HCT116 (cell line): ENCODE measurements around the gene NEK6. TPM values are rescaled to one million over a fixed set of nuclear protein-coding genes. Genes with fewer than 3 reads are reported as not detected.

Experiments used
- ATAC-seq: fragments of 200-7000 bp; cut with Tn5 transposase; 2 replicates; pipeline ENCODE4 v1.9.1; 2020; ENCODE audit warnings: mild to moderate bottlenecking, moderate library complexity
- BruUV-seq: library from RNA; stranded (reverse); fragments of 400-500 nt; replicated peaks from 2 replicates; lab custom pipeline; 2021; lab: Mats Ljungman, UMichigan
- CTCF ChIA-PET: fragments of 300-600 bp; sonication (Branson Sonifier 250); formaldehyde crosslinking; loops from one replicate; lab custom pipeline; 2021; ENCODE audit warnings: antibody characterized with exemption; lab: Charles Lee
- POLR2A ChIA-PET: fragments of 300-600, 350-600 bp; sonication (Branson Sonifier 250); formaldehyde crosslinking; loops from one replicate; lab custom pipeline; 2021; ENCODE audit warnings: antibody characterized with exemption; lab: Charles Lee
- RAD21 ChIA-PET, 2 experiments: fragments of 300-600 bp; sonication (Branson Sonifier 250); formaldehyde crosslinking; loops; one replicate each; lab custom pipeline; 2023; ENCODE audit warnings: low total read pairs in 2 of 2; ENCODE audit not compliant: uncharacterized antibody in 2 of 2, unreplicated experiment in 2 of 2, low non-redundant PET in 1 of 2; lab: Charles Lee
- DNase-seq: peaks from one replicate; pipeline ENCODE4 v3.0.0-alpha.2; 2010; ENCODE audit warnings: low read depth, low spot score
- H2AFZ ChIP-seq: fragments of 200-600 bp; shearing (Covaris generic), sonication (generic); 2 replicates; pipeline ENCODE4 v1.6.1; 2017; ENCODE audit warnings: low read depth, mixed run types, mixed read lengths, antibody characterized with exemption, low read length; ENCODE audit not compliant: poor library complexity, severe bottlenecking
- H3K27ac ChIP-seq: 2 replicates; pipeline ENCODE4 v1.5.1; 2012; ENCODE audit warnings: low read depth, low read length
- H3K27me3 ChIP-seq: fragments of 200-600 bp; sonication (generic); 2 replicates; pipeline ENCODE4 v1.6.1; 2016; ENCODE audit warnings: mixed run types, low read length, mixed read lengths; ENCODE audit not compliant: insufficient read depth
- H3K36me3 ChIP-seq, 2 experiments: fragments of 200-500 bp in 1 of 2; fragments of 200-600 bp in 1 of 2; sonication (Bioruptor generic) in 1 of 2; sonication (generic) in 1 of 2; 2 replicates each; pipeline versions ENCODE4 v1.5.1 to v1.6.1; 2014 to 2016; ENCODE audit warnings: low read length in 2 of 2, inconsistent platforms in 1 of 2, mixed read lengths in 1 of 2, mixed run types in 1 of 2; ENCODE audit not compliant: insufficient read depth in 2 of 2, control insufficient read depth in 1 of 2
- H3K4me1 ChIP-seq, 2 experiments: fragments of 200-600 bp in 1 of 2; sonication (generic) in 1 of 2; 2 replicates each; pipeline versions ENCODE4 v1.5.1 to v1.6.1; 2012 to 2017; ENCODE audit warnings: low read length in 2 of 2, inconsistent platforms in 1 of 2, mild to moderate bottlenecking in 1 of 2, mixed read lengths in 1 of 2, mixed run types in 1 of 2, moderate library complexity in 1 of 2; ENCODE audit not compliant: insufficient read depth in 2 of 2, control insufficient read depth in 1 of 2
- H3K4me2 ChIP-seq: fragments of 200-600 bp; sonication (generic); 2 replicates; pipeline ENCODE4 v1.6.1; 2017; ENCODE audit warnings: mixed run types, low read length, mixed read lengths
- H3K4me3 ChIP-seq, 2 experiments: fragments of 200-600 bp in 1 of 2; sonication (generic) in 1 of 2; replicated peaks in 1 of 2; 2 replicates each; pipeline ENCODE4 v1.5.1; 2011 to 2016; ENCODE audit warnings: low read length in 2 of 2, control low read depth in 1 of 2, low read depth in 1 of 2, mild to moderate bottlenecking in 1 of 2, mixed read lengths in 1 of 2, mixed run types in 1 of 2
- H3K79me2 ChIP-seq: fragments of 200-600 bp; sonication (generic); 2 replicates; pipeline ENCODE4 v1.6.1; 2017; ENCODE audit warnings: mild to moderate bottlenecking, mixed run types, low read length, moderate library complexity, mixed read lengths; ENCODE audit not compliant: insufficient read depth
- H3K9ac ChIP-seq: fragments of 200-600 bp; sonication (generic); 2 replicates; pipeline ENCODE4 v1.6.1; 2016; ENCODE audit warnings: low read length, mixed read lengths
- H3K9me2 ChIP-seq: fragments of 200-600 bp; sonication (generic), shearing (Covaris generic); 2 replicates; pipeline ENCODE4 v1.6.1; 2017; ENCODE audit warnings: mixed run types, mild to moderate bottlenecking, moderate library complexity; ENCODE audit not compliant: insufficient read depth
- H3K9me3 ChIP-seq, 2 experiments: fragments of 200-500 bp in 1 of 2; fragments of 200-600 bp in 1 of 2; sonication (Bioruptor generic) in 1 of 2; sonication (generic) in 1 of 2; 2 replicates each; pipeline ENCODE4 v1.6.1; 2014 to 2017; ENCODE audit warnings: low read length in 2 of 2, mixed read lengths in 2 of 2, inconsistent platforms in 1 of 2, low read depth in 1 of 2, mild to moderate bottlenecking in 1 of 2, mixed run types in 1 of 2, moderate library complexity in 1 of 2; ENCODE audit not compliant: control insufficient read depth in 1 of 2, insufficient read depth in 1 of 2
- H4K20me1 ChIP-seq: fragments of 200-600 bp; sonication (generic), shearing (Covaris generic); 2 replicates; pipeline ENCODE4 v1.6.1; 2017; ENCODE audit warnings: mixed run types, mild to moderate bottlenecking, moderate library complexity; ENCODE audit not compliant: insufficient read depth
- ATF3 ChIP-seq: IDR thresholded peaks from 2 replicates; pipeline ENCODE4 v1.6.1; 2012
- CEBPB ChIP-seq: IDR thresholded peaks from 2 replicates; pipeline ENCODE4 v1.6.1; 2012; ENCODE audit warnings: low read depth
- EGR1 ChIP-seq: IDR thresholded peaks from 2 replicates; pipeline ENCODE4 v1.6.1; 2012; ENCODE audit warnings: low read depth
- EZH2phosphoT487 ChIP-seq: fragments of 200-600 bp; IDR thresholded peaks from 2 replicates; pipeline ENCODE4 v1.6.1; 2018; ENCODE audit warnings: antibody characterized with exemption, borderline replicate concordance
- JUND ChIP-seq: IDR thresholded peaks from 2 replicates; pipeline ENCODE4 v1.6.1; 2012
- MAX ChIP-seq: IDR thresholded peaks from 2 replicates; pipeline ENCODE4 v1.6.1; 2012
- POLR2A ChIP-seq: IDR thresholded peaks from 2 replicates; pipeline ENCODE4 v1.7.0; 2011; ENCODE audit warnings: borderline replicate concordance; ENCODE audit not compliant: insufficient read depth, insufficient read length; ENCODE audit errors: extremely low read depth
- POLR2AphosphoS5 ChIP-seq: IDR thresholded peaks from 2 replicates; pipeline ENCODE4 v1.6.1; 2011; ENCODE audit warnings: mild to moderate bottlenecking, low read depth, low read length, moderate library complexity
- SIN3A ChIP-seq: IDR thresholded peaks from 2 replicates; pipeline ENCODE4 v1.6.1; 2012; ENCODE audit warnings: low read depth
- SP1 ChIP-seq: IDR thresholded peaks from 2 replicates; pipeline ENCODE4 v1.6.1; 2012; ENCODE audit warnings: low read depth
- SRF ChIP-seq: IDR thresholded peaks from 2 replicates; pipeline ENCODE4 v1.6.1; 2012; ENCODE audit warnings: low read depth
- TCF7L2 ChIP-seq: IDR thresholded peaks from 2 replicates; pipeline ENCODE4 v1.7.0; 2011; ENCODE audit warnings: borderline replicate concordance, inconsistent platforms; ENCODE audit not compliant: insufficient read depth, insufficient read length; ENCODE audit errors: extremely low read depth
- ZFX ChIP-seq: fragments of 450-650 bp; IDR thresholded peaks from 2 replicates; pipeline ENCODE4 v1.6.1; 2017
- ZNF274 ChIP-seq: fragments of 200-500 bp; sonication (Bioruptor generic); IDR thresholded peaks from 2 replicates; pipeline ENCODE4 v1.6.1; 2014; ENCODE audit warnings: mild to moderate bottlenecking, low read depth, low read length, inconsistent platforms
- intact Hi-C: fragments of 100-400 bp; cut with micrococcal nuclease; formaldehyde crosslinking; loops from 2 replicates; pipeline ENCODE4 v1.10.0; 2022
- total RNA-seq: library from RNA; stranded (reverse); gene quantifications from one replicate; pipeline ENCODE4 v1.2.1, GENCODE V29; 2021; ENCODE audit not compliant: unreplicated experiment
- TF ChIP-seq, protein P1 (sequence below): IDR thresholded peaks from 2 replicates; pipeline ENCODE4 v1.6.1; 2011; ENCODE audit warnings: mild to moderate bottlenecking, low read length, moderate library complexity; ENCODE audit not compliant: insufficient replicate concordance; ENCODE audit errors: extremely low read depth

NEK6 gene
- total RNA-seq, 1 experiment from 2014 or later, result 40.8 TPM

DNA sequence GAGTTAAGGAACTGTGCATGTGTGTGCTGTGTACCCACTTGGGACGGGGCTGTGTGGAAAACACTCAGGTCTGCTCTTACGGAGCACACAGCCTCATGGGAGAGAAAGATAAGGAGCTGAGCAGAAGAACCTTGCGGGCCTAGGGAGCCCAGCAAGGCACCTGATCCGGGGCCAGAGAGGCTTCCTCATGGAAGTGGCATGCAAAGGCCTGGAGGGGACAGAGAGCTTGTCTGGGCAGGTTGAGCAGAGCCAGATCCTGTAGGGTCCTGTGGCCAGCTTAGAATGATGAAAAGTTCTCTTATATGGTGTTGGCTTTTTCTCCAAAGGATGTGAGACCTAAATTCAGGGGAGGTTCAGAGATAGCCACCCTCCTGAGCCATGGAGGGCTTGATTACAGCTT lies 45.2 kb downstream of the NEK6 start:
- Histone ChIP-seq H3K9me3 (no peaks in the 10 kb centered on the region), H3K9ac (no peak overlapping the region)
- TF ChIP-seq ZFX (no peak), TCF7L2 (no peak), ATF3 (no peak), ZNF274 (no peak), JUND (no peak), EZH2phosphoT487 (no peak), CEBPB (no peak), EGR1 (no peak), SRF (no peak), MAX (no peak), POLR2A (no peak), POLR2AphosphoS5 (no peak), SP1 (no peak), SIN3A (no peak)
- TF ChIP-seq, protein P1, sequence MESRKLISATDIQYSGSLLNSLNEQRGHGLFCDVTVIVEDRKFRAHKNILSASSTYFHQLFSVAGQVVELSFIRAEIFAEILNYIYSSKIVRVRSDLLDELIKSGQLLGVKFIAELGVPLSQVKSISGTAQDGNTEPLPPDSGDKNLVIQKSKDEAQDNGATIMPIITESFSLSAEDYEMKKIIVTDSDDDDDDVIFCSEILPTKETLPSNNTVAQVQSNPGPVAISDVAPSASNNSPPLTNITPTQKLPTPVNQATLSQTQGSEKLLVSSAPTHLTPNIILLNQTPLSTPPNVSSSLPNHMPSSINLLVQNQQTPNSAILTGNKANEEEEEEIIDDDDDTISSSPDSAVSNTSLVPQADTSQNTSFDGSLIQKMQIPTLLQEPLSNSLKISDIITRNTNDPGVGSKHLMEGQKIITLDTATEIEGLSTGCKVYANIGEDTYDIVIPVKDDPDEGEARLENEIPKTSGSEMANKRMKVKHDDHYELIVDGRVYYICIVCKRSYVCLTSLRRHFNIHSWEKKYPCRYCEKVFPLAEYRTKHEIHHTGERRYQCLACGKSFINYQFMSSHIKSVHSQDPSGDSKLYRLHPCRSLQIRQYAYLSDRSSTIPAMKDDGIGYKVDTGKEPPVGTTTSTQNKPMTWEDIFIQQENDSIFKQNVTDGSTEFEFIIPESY, result no peak
- TF ChIP-seq, all 23 proteins: peak for 0
- DNase-seq (no peak), ATAC-seq (no peak)
- CTCF ChIA-PET, result no interaction called here
- no peak overlapping the region for H3K4me3 ChIP-seq
- RAD21 ChIA-PET, result no interaction called here
- H3K9me2 ChIP-seq, result no peaks in the 10 kb centered on the region
- BruUV-seq, result no TSS peak
- no peak overlapping the region for H3K4me2 ChIP-seq
- peaks cover 0 to 4% of the 10 kb centered on the region in 2 experiments; a peak in 1 of 4 replicates for H3K36me3 ChIP-seq
- H4K20me1 ChIP-seq, result no peaks in the 10 kb centered on the region
- intact Hi-C loops, result no loop called here
- no peaks in the 10 kb centered on the region for H3K27me3 ChIP-seq
- H3K79me2 ChIP-seq, result peaks cover 9% of the 10 kb centered on the region; the same call in 1 of the 2 replicates
- H3K27ac ChIP-seq, result no peak overlapping the region
- H3K4me1 ChIP-seq, result peaks cover 26 to 70% of the 10 kb centered on the region in 2 experiments
- POLR2A ChIA-PET, result no interaction called here
- no peak overlapping the region for H2AFZ ChIP-seq
